AG09319 (cell line): Measurements from ENCODE around the gene EIF1AD.
A peak's percentile ranks its signal among the peaks of the same experiment; 100 is the strongest.

Source experiments
- DNase-seq: peaks from one replicate; pipeline ENCODE4 v3.0.0-alpha.2; 2010; ENCODE audit warnings: low read depth; ENCODE audit errors: extremely low read depth
- TF ChIP-seq, protein P1 (sequence below): IDR thresholded peaks from 2 replicates; pipeline ENCODE4 v1.5.1; 2011; ENCODE audit warnings: low read depth, mild to moderate bottlenecking, inconsistent platforms, low read length, moderate library complexity

EIF1AD gene

DNA sequence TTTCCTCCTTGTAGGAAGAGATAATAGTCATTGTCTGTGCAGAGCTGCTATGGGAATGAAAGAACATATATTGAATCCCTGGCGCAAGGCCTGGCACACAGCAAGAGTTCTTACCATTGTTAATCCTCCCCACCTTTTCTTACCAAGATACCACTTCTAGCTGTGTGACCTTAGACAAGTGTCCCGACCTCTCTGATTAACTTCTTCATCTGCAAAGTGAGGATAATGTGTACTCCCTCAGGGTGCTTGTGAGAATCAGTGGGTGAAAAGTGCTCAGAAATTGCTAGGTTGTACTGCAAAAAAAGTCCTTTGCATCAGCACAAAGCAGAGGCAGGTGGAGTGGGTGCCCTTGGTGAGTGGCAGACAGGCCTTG lies 6.1 kb upstream of the EIF1AD start:
- TF ChIP-seq, protein P1, sequence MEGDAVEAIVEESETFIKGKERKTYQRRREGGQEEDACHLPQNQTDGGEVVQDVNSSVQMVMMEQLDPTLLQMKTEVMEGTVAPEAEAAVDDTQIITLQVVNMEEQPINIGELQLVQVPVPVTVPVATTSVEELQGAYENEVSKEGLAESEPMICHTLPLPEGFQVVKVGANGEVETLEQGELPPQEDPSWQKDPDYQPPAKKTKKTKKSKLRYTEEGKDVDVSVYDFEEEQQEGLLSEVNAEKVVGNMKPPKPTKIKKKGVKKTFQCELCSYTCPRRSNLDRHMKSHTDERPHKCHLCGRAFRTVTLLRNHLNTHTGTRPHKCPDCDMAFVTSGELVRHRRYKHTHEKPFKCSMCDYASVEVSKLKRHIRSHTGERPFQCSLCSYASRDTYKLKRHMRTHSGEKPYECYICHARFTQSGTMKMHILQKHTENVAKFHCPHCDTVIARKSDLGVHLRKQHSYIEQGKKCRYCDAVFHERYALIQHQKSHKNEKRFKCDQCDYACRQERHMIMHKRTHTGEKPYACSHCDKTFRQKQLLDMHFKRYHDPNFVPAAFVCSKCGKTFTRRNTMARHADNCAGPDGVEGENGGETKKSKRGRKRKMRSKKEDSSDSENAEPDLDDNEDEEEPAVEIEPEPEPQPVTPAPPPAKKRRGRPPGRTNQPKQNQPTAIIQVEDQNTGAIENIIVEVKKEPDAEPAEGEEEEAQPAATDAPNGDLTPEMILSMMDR, result no peak
- DNase-seq, result no peak

DNA sequence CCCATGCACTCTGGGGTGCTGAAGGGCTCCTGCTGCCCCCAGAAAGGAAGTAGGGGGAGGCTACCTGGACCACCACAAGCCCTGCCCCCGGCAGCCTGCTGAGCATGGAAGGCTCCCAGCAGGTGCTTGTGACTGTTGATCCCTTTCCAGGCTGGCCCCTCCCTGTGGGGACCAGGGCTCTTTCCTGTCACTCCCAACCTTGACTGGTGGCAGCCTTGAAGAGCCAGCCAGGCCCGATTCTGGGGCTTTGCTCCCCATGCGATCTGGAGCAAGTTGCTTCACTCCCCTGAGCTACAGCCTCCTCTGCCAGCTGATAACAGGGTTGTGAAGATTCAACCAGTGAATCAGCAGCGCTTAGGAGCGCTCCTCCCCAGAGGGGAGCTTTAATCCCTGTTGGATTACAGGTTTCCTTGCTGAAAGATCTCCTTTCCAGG lies 5.3 kb upstream of the EIF1AD start:
- TF ChIP-seq, protein P1, result no peak

DNA sequence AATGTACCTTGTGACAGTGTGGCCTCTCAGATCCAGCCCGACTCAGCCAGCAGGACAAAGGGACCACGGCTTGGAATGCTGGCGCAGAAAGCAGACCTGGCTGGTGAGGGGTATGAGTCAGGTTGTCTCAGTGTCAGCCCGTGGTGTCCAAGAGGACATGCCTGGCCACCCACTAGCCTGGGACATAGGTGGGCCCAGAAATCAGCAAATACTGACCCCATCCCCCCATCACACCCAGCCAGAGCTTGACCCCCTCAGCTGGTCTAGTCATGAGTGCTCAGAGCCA lies 4.9 kb upstream of the EIF1AD start:
- TF ChIP-seq, protein P1, result no peak
- no peak for DNase-seq

More for the DNA sequence above, 5.3 kb upstream of the EIF1AD start:
- no peak for DNase-seq

DNA sequence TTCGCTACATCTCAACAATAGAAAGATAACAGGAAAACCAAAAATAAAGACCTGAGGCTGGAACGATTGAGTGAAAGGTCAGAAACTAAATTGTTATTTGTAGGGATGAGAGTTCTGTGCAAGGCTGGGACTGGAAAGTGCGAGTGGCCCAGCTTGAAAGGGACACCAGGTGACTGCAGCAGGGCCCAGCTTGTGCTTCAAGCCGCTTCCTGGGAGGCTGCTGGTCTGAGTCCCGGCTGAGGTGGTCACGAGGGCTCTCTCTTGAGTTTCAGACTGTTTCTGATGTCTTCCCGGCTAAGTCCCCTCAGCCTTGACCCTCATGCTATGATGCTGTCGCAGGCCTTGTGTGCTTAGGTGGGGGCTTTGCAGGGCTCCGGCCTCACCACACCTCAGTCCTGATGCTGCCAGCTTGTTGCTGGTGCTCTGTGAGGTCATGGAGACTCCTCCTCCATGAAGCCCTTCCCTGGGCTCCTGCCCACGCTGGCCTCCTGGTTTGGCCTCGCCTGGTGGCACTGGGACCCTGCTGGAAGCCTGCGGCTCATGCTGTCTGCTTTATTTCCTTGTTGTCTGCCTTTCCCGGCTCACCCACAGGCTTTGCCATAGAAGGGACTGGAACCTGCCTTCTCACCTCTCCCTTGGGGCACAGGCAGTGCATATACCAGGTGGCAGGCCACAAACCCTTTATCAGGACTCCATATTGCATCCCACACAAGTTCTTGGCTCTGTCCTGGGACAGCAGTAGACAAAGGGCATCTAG lies 4.4 kb upstream of the EIF1AD start:
- TF ChIP-seq, protein P1, result no peak
- DNase-seq, result no peak

DNA sequence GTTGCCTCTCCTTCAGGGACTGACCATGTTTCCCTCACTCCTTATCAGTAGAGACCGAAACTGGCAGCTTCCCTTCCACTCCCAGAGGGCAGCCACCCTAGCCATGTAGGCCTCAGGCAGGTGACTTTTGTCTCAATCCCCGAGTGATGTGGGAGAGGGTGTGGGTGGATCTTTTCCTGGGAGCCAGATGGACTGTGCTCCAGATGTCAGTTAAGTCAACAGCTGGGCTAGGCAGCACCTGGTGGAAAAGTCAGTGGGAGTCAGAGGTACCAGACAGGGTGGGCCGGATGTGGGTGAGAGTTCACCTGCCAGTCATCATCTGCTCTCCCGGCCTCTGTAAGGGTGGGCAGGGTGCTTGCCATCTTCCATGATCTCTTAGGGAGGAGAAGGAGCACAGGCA lies 2.2 kb upstream of the EIF1AD start:
- DNase-seq, result no peak
- TF ChIP-seq, protein P1, result no peak

DNA sequence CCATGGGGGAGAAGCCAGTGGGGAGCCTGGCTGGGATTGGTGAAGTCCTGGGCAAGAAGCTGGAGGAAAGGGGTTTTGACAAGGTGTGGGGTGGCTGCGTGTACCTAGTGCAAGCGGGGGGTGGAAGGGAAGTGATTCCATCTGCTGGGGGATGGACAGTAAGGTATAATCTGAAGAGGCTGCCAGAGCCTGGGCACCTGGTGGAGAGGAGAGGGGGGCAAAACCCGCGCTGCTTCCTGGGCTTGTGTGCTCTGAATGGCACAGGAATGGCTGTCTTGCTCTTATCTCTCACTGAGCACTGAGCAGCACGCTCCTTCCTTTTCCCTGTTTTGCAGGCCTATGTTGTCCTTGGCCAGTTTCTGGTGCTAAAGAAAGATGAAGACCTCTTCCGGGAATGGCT lies 1.3 kb upstream of the EIF1AD start:
- DNase-seq, result no peak
- TF ChIP-seq, protein P1, result no peak

DNA sequence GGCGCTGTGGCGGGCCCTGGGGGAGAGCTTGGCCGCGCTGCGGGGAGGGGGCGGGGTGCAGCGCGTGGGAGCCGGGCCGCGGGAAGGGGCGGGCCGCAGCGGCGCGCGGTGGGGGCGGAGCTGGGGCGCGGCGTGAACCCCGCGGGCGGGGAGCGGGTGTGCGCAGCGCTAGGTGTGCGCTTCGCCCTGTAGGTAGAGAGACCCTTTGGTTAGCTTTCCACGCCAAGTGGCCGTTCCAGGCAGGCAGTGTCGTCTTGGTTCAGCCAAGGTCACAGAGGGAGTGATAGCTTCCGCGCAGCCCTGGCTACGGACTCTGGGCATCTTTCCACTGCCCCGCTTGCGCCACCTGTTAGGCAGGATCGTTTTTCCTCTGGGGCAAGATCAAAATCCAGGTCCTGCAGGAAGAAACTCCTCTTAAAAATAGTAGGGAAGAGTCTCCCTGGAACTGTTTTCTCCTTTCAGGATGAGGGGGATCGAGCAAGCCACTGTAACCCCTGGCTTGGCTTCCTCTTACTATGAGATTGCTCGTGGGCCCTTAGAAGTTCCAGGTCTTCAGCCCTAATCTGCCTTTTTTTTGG lies 780 bp upstream of the EIF1AD start:
- TF ChIP-seq, protein P1, result peak; percentile 27
- no peak for DNase-seq
